Measurements from ENCODE around the gene EYS. TPM values are rescaled to one million over a fixed set of nuclear protein-coding genes. Genes with fewer than 3 reads are reported as not detected.

Gene EYS
- total RNA-seq, 1 donor from 2014 or later, result 0.08 TPM

DNA sequence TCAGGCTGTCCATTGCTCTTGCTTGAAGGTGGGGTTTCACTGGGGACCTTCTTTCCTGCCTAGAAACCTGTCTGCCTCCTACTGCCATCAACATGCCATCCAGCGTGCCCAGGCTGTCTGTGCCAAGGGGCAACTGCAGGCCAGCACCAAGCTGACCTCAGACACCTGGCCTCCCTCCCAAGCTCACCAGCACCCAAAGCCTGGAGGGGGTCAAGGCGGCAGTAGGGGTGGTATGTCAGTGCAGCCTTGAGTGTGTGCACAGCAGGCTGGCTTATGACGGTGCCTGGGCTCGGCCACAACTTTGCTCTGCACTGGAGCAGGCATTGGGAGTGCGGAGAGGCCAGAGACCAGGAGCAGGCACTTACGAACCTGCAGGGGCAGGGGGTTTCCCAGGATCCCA, 149.0 kb downstream of the EYS start:
- H3K9me3 ChIP-seq (replicated peaks), result peaks cover 8% of the 10 kb centered on the region
- no peaks in the 10 kb centered on the region for H3K36me3 ChIP-seq
- DNase-seq, result no peak
- no peaks in the 10 kb centered on the region for H3K27me3 ChIP-seq (ENCODE audit: low read depth)
- H3K4me1 ChIP-seq, result no peaks in the 10 kb centered on the region
- H3K27ac ChIP-seq (replicated peaks), result no peak overlapping the region
- intact Hi-C loops (cut with micrococcal nuclease), result no loop called here
- TF ChIP-seq, protein P1, sequence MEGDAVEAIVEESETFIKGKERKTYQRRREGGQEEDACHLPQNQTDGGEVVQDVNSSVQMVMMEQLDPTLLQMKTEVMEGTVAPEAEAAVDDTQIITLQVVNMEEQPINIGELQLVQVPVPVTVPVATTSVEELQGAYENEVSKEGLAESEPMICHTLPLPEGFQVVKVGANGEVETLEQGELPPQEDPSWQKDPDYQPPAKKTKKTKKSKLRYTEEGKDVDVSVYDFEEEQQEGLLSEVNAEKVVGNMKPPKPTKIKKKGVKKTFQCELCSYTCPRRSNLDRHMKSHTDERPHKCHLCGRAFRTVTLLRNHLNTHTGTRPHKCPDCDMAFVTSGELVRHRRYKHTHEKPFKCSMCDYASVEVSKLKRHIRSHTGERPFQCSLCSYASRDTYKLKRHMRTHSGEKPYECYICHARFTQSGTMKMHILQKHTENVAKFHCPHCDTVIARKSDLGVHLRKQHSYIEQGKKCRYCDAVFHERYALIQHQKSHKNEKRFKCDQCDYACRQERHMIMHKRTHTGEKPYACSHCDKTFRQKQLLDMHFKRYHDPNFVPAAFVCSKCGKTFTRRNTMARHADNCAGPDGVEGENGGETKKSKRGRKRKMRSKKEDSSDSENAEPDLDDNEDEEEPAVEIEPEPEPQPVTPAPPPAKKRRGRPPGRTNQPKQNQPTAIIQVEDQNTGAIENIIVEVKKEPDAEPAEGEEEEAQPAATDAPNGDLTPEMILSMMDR (IDR thresholded peaks at IDR 0.05; ENCODE audit: borderline replicate concordance), result no peak
- H3K4me3 ChIP-seq, result no peak overlapping the region

DNA sequence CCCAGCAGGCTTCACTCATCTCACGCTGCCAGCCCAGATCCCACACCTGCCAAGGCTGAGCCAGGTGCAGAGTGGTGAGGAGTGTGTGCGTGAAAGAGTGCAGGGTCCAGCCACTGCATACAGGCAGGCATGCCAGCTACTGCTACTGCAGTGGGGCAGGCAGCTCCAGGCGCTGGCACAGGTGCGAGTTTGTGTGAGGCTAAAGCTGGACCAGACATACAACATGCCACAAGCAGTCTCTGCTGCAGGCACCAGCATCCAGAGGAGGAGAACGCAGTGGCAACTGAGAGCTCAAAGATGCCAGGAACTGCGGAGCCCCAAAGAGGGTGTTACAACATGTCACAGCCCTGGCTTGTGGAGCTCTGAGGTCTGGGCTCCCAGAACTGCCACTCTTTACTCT, 149.8 kb downstream of the EYS start:
- TF ChIP-seq, protein P1 (IDR thresholded peaks at IDR 0.05; ENCODE audit: borderline replicate concordance), result no peak
- intact Hi-C loops (cut with micrococcal nuclease), result no loop called here

DNA sequence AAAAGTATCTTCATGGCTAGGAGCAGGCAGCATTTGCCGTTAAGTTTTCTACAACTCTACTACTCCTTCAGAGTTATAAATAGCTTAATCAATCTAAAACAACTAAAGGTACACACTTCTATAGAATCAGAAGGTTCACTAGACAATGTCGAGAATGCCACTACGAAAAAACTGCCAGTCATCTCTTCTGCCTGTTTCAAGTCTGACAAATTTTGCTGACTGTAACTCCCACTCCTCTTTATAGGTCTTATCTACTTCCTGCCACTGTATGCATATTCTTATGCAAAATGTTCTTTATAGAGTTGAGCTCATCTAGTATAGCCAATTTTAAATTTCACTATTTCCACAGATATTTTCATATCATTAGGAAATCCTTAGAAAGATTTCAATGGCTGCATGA, 160.1 kb downstream of the EYS start:
- DNase-seq, result no peak
- Histone ChIP-seq H3K27ac (replicated peaks) (no peak overlapping the region), H3K4me1 (no peaks in the 10 kb centered on the region), H3K36me3 (no peaks in the 10 kb centered on the region), H3K9me3 (replicated peaks) (peaks cover 4% of the 10 kb centered on the region), H3K27me3 (ENCODE audit: low read depth) (no peaks in the 10 kb centered on the region), H3K4me3 (no peak overlapping the region)
- TF ChIP-seq, protein P1 (IDR thresholded peaks at IDR 0.05; ENCODE audit: borderline replicate concordance), result no peak
- intact Hi-C loops (cut with micrococcal nuclease), result no loop called here

More for the DNA sequence above, 149.8 kb downstream of the EYS start:
- DNase-seq, result no peak
- Histone ChIP-seq H3K4me1 (no peaks in the 10 kb centered on the region), H3K27me3 (ENCODE audit: low read depth) (no peaks in the 10 kb centered on the region), H3K9me3 (replicated peaks) (peaks cover 8% of the 10 kb centered on the region), H3K4me3 (no peak overlapping the region), H3K36me3 (no peaks in the 10 kb centered on the region), H3K27ac (replicated peaks) (no peak overlapping the region)

DNA sequence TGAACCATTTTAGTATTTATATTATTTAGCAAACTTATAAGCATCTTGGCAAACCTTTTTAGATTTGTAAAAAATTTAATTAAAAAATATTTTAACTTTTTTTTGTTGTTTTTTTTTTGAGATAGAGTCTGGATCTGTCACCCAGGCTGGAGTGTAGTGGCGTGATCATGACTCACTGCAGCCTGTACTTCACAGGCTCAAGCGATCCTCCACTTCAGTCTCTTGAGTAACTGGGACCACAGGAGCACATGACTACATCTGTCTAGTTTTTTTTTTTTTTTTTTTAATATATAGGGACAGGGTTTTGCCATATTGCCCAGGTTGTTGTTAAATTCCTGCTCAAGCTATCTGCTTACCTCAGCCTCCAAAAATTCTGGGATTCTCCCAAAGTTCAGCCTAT, 161.1 kb downstream of the EYS start:
- Histone ChIP-seq H3K9me3 (replicated peaks) (peaks cover 4% of the 10 kb centered on the region), H3K27ac (replicated peaks) (no peak overlapping the region), H3K4me3 (no peak overlapping the region), H3K4me1 (no peaks in the 10 kb centered on the region), H3K27me3 (ENCODE audit: low read depth) (no peaks in the 10 kb centered on the region), H3K36me3 (no peaks in the 10 kb centered on the region)
- DNase-seq, result no peak
- intact Hi-C loops (cut with micrococcal nuclease), result no loop called here
- TF ChIP-seq, protein P1 (IDR thresholded peaks at IDR 0.05; ENCODE audit: borderline replicate concordance), result no peak

DNA sequence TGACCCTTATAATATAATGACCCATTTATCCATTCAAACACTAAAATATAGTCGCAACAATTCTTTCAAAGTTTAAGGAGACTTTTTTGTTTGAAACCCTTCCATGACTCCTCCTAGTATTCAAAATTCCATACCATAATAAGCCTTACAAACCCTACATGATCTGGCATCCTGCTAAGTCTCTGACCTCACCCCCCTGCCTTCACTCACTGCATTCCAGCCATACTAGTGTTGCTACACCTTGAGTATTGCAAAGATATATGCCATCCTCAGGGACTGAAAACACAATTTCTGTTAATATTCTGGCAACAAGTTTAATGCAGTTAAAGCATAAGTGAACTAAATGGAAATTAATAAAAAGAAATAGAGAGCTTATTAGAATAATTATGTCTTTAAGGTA, 168.4 kb downstream of the EYS start:
- Histone ChIP-seq H3K27me3 (ENCODE audit: low read depth) (no peaks in the 10 kb centered on the region), H3K36me3 (no peaks in the 10 kb centered on the region), H3K4me1 (no peaks in the 10 kb centered on the region), H3K9me3 (replicated peaks) (no peaks in the 10 kb centered on the region), H3K27ac (replicated peaks) (no peak overlapping the region), H3K4me3 (no peak overlapping the region)
- intact Hi-C loops (cut with micrococcal nuclease), result no loop called here
- no peak for DNase-seq
- TF ChIP-seq, protein P1 (IDR thresholded peaks at IDR 0.05; ENCODE audit: borderline replicate concordance), result no peak

DNA sequence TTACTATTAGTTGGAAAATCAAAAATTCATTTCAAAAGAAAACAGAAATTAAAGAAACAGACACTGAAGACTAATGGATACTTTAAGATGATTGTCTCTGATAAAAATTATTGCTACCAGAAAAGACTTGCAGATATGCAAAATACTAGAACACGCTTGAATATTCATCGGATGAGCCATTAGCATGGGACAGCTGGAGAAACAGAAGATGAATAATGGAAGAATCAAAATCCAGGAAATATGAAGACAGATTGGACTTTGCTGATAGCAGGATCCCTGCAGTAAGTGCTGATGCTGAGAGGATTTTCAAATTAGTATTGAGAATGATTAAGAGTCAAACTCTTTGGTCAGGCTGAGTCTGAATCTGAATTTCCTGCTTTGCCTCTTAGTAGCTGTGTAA, 169.4 kb downstream of the EYS start:
- no peak for DNase-seq
- H3K9me3 ChIP-seq (replicated peaks), result no peaks in the 10 kb centered on the region
- no peak overlapping the region for H3K27ac ChIP-seq (replicated peaks)
- TF ChIP-seq, protein P1 (IDR thresholded peaks at IDR 0.05; ENCODE audit: borderline replicate concordance), result no peak
- no peaks in the 10 kb centered on the region for H3K4me1 ChIP-seq
- no peaks in the 10 kb centered on the region for H3K27me3 ChIP-seq (ENCODE audit: low read depth)
- no peak overlapping the region for H3K4me3 ChIP-seq
- intact Hi-C loops (cut with micrococcal nuclease), result no loop called here
- H3K36me3 ChIP-seq, result no peaks in the 10 kb centered on the region

All from left ventricle myocardium inferior (tissue), 1 donor.